ENCODE measurements around the gene CHST11.
A peak's percentile ranks its signal among the peaks of the same experiment; 100 is the strongest.
"Not testable (repeated sequence)": the region's sequence is repeated elsewhere in the genome, so short reads cannot be mapped to it uniquely, and the experiment has no call there.

The CHST11 gene

DNA sequence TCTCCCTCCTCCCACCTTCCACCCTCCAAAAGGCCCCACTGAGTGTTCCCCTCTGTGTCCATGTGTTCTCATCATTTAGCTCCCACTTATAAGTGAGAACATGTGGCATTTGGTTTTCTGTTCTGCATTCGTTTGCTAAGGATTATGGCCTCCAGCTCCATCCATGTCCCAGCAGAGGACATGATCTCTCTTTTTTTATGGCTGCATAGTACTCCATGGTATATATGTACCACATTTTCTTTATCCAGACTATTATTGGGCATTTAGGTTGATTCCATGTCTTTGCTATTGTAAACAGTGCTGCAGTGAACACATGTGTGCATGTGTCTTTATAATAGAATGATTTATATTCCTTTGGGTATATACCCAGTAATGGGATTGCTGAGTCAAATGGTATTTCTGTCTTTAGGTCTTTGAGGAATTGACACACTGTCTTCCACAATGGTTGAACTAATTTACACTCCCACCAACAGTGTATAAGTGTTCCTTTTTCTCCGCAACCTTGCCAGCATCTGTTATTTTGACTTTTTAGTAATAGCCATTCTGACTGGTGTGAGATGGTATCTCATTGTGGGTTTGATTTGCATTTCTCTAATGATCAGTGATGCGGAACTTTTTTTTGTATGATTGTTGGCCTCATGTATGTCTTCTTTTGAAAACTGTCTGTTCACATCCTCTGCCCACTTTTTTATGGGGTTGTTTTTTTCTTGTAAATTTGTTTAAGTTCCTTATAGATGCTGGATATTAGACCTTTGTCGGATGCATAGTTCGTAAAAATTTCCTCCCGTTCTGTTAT is 287.2 kb downstream of the CHST11 start:
- H3K4me3 ChIP-seq (ENCODE audit: low read length); DNase-seq (ENCODE audit: low read depth, low spot score): not testable (repeated sequence)

GRCh38 chr12:104746467-104747088 is 289.8 kb downstream of the CHST11 start:
- H3K4me3 ChIP-seq (ENCODE audit: low read length) = no peak overlapping the region
- no peak for DNase-seq (ENCODE audit: low read depth, low spot score)

DNA sequence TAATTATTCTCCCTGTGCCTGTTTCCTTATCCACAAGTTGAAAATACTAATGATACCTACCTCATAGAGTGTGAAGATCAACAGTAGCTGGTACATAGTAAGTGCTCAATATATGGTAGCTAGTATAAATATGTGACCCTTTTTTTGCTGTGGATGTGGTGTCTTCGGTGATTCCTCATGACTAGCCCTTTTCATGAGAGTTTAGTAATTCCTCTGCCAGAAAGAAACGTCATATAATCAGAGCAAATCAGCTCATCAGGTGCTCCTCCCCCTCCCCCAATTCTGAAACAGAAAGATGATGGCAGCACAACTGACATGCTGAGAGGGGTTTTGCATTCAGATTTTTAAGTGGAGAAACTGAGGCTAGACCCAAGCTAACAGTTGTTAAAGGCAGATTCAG is 290.6 kb downstream of the CHST11 start:
- H3K4me3 ChIP-seq (ENCODE audit: low read length) = no peak overlapping the region
- DNase-seq (ENCODE audit: low read depth, low spot score) = no peak

GRCh38 chr12:104747955-104748354 is 291.2 kb downstream of the CHST11 start:
- DNase-seq (ENCODE audit: low read depth, low spot score) = peak; percentile 50
- H3K4me3 ChIP-seq (ENCODE audit: low read length) = no peak overlapping the region

DNA sequence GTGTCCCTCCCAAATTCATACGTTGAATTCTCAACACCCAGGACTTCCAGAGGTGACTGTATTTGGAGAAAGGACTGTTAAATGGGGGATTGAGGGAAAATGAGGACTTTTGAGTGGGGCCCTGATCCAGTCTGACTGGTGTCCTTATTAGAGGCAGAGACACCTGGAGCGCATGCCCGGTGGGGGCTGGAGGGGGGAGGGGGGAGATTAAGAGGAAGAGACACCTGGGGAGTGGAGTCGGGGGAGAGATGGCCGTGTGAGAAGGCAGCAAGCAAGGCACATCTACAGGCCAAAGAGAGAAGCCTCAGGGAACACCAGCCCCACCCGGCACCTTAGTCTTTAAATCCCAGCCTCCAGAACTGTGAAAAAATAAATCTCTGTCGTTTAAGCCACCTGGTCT is 291.6 kb downstream of the CHST11 start:
- DNase-seq (ENCODE audit: low read depth, low spot score) = no peak
- H3K4me3 ChIP-seq (ENCODE audit: low read length) = no peak overlapping the region

- no peak for DNase-seq (ENCODE audit: low read depth, low spot score)
These were observed 292.0 kb downstream of the CHST11 start for GRCh38 chr12:104748790-104749189.

DNA sequence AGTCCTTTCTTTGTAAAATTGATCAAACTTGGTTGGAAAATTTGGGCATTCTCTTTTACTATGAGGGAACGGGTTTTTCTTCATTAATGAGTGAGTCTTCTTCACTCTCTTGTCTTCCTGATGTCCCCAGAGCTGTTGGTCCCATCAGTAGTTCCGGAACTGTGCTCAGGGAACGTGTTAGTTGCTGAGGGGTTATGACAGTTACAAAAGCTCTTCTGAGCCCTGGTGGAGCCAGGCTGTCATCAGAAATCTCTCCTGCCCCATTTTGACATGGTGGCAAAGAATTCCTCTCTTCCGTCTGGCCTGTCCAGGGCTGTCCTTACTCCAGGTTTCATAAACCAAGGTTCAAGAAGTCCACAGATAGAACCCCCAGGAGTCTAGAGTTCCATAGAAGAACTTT is 292.8 kb downstream of the CHST11 start:
- DNase-seq (ENCODE audit: low read depth, low spot score) = no peak
- H3K4me3 ChIP-seq (ENCODE audit: low read length) = no peak overlapping the region

More at GRCh38 chr12:104748790-104749189, 292.0 kb downstream of the CHST11 start:
- no peak overlapping the region for H3K4me3 ChIP-seq (ENCODE audit: low read length)

DNA sequence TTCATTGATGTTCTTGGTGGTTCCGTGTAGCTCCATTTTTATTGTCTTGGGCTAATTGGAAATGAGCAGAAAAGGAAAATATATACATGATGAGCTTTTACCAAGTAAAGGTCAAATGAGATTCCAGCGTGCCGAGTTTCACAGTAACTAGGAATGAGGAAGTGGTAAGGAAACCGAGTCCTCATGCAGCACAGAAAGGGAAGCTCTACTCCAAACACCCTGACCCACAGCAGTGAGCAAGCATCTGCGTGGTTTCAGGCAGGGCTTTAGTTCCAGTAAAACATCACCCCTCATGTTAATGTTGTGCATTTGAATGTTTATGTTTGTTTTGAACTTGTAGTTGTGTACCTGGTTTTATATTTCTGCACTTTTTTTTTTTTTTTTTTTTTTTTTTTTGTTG is 293.3 kb downstream of the CHST11 start:
- no peak overlapping the region for H3K4me3 ChIP-seq (ENCODE audit: low read length)
- peak; percentile 34 for DNase-seq (ENCODE audit: low read depth, low spot score)

DNA sequence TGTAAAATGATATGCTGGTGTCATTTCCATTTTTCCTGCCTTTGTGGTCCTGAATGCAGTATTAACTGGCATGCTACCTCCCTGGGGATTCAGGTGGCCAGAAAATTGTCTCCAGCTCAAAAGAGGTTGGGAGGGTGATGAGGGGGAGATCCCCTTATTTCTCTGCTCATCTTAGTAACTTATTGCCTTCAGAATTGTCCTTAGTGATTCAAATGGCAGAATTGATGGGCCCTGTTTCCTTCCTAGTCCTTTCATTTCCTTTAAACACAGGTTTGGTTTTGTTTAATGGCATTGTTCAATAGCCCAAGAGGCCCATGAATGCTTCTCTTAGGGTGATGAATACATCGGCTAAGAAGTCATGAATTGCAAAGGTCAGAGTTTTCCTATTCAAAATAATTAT is 294.4 kb downstream of the CHST11 start:
- no peak for DNase-seq (ENCODE audit: low read depth, low spot score)
- H3K4me3 ChIP-seq (ENCODE audit: low read length) = no peak overlapping the region

GRCh38 chr12:104751594-104751993 is 294.8 kb downstream of the CHST11 start:
- H3K4me3 ChIP-seq (ENCODE audit: low read length) = no peak overlapping the region
- DNase-seq (ENCODE audit: low read depth, low spot score) = no peak

GRCh38 chr12:104752016-104752415 is 295.3 kb downstream of the CHST11 start:
- no peak for DNase-seq (ENCODE audit: low read depth, low spot score)
- no peak overlapping the region for H3K4me3 ChIP-seq (ENCODE audit: low read length)

DNA sequence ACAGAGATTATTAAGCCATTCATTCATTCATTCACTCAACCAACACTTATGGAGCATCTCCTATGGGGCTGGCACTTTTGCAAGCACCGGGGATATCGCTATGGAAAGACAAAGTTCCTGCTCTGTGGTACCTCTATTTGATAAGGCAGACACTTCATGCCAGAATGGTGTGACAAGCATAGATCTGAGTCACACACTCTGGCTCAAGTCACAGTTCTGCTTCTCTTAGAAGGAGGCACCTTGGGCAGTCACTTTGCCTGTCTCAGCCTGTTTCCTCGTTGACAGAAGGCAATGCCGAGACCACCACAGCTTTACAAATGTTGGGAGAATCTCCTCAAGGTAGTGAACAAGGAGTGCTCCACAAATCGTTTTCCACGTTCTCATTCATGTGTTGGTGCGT is 296.1 kb downstream of the CHST11 start:
- DNase-seq (ENCODE audit: low read depth, low spot score) = no peak
- no peak overlapping the region for H3K4me3 ChIP-seq (ENCODE audit: low read length)

GRCh38 chr12:104756901-104757300 is 300.2 kb downstream of the CHST11 start:
- H3K4me3 ChIP-seq (ENCODE audit: low read length) = no peak overlapping the region
- DNase-seq (ENCODE audit: low read depth, low spot score) = no peak

GRCh38 chr12:104758771-104759170 is 302.0 kb downstream of the CHST11 start:
- no peak overlapping the region for H3K4me3 ChIP-seq (ENCODE audit: low read length)
- DNase-seq (ENCODE audit: low read depth, low spot score) = no peak

DNA sequence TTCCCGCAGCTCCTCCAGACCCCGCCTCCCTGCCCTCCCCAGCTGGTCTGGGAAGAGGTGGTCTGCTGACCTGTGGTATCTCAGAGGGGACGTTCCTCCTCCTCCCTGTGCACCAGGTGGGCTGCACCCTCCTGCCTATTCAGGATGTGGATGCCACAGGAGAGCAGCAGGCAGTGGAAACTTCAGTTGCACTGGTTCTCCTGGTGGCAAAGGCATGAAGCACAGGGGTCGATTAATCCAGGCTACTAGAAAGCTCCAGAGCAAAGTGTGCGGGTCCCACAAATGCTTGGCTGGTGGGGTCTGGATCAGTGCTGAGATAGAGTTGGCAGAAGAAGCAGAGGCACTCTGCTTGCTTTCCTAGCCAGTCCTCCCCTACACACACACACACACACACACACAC is 304.3 kb downstream of the CHST11 start:
- H3K4me3 ChIP-seq (ENCODE audit: low read length) = no peak overlapping the region
- DNase-seq (ENCODE audit: low read depth, low spot score) = no peak

GRCh38 chr12:104761611-104762010 is 304.9 kb downstream of the CHST11 start:
- no peak for DNase-seq (ENCODE audit: low read depth, low spot score)
- H3K4me3 ChIP-seq (ENCODE audit: low read length) = no peak overlapping the region

GRCh38 chr12:104763168-104763805 is 306.5 kb downstream of the CHST11 start:
- no peak for DNase-seq (ENCODE audit: low read depth, low spot score)
- no peak overlapping the region for H3K4me3 ChIP-seq (ENCODE audit: low read length)

GRCh38 chr12:104764225-104765091 is 307.7 kb downstream of the CHST11 start:
- peak; percentile 63 for DNase-seq (ENCODE audit: low read depth, low spot score)
- no peak overlapping the region for H3K4me3 ChIP-seq (ENCODE audit: low read length)

GRCh38 chr12:104767261-104767660 is 310.5 kb downstream of the CHST11 start:
- no peak for DNase-seq (ENCODE audit: low read depth, low spot score)
- H3K4me3 ChIP-seq (ENCODE audit: low read length) = no peak overlapping the region

Measured in Jurkat, Clone E6-1 (cell line).